ENCODE results near the gene MAPRE3. TPM values are rescaled to one million over a fixed set of nuclear protein-coding genes. Genes with fewer than 3 reads are reported as not detected.

Gene MAPRE3
- total and polyA plus RNA-seq, 7 donors, result 22.1 to 149 (median 116) TPM

DNA sequence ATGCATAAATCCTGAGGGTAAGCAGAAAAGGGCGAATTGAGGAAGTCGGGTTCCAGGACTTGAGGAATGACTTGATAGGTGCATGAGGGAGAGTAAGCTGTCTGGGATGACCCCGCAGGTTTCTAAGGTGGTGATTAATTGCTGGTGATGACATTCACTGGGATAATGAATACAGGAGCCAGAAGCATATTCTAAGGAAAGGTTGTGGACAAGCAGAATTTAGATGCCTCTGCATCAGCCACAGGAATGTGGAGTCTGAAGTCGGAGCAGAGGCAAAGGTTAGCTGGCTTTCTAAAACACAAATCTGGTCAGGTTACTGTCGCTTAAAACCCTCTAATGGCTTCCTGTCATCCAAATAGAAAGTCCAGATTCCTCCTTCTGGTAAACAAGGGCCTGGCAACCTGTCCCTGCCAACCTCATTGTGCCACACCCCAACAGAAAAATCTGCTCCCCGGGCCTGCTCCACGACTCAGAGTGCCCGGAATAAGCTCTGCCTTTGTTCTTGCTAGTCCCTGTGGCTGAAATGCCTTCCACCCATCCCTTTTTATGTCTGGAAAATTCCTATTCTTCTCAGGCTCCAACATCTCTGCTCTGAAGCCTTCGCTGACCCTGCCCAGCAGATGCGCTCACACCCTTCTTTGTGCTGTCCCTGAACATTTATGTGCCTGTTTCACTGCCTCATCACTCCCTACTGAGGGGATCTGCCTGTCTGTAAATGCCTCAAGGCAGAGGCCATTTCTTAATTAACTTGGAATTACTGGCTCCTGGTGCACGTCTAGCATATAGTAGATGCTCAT is 51.0 kb downstream of the MAPRE3 start:
- DNase-seq (no peak), ATAC-seq (peak in 3 of 4 donors; percentile 15 to 48 (median 25))
- no peaks in the 10 kb centered on the region for H3K27me3 ChIP-seq (ENCODE audit: insufficient read depth in 3 of 3, low read length in 2 of 3)
- H3K9me3 ChIP-seq, result no peaks in the 10 kb centered on the region
- peak overlapping the region; percentile 19 for H3K27ac ChIP-seq
- peaks cover 0 to 46% of the 10 kb centered on the region in 2 donors for H3K36me3 ChIP-seq (ENCODE audit: insufficient read depth in 1 of 2, low read depth in 1 of 2)
- H3K4me1 ChIP-seq, result peaks cover 27% of the 10 kb centered on the region
- WGBS, 3 donors, result 67 to 70% (median 70%) methylated on average over 11 of the region's 11 CpGs
- TF ChIP-seq, protein P1, sequence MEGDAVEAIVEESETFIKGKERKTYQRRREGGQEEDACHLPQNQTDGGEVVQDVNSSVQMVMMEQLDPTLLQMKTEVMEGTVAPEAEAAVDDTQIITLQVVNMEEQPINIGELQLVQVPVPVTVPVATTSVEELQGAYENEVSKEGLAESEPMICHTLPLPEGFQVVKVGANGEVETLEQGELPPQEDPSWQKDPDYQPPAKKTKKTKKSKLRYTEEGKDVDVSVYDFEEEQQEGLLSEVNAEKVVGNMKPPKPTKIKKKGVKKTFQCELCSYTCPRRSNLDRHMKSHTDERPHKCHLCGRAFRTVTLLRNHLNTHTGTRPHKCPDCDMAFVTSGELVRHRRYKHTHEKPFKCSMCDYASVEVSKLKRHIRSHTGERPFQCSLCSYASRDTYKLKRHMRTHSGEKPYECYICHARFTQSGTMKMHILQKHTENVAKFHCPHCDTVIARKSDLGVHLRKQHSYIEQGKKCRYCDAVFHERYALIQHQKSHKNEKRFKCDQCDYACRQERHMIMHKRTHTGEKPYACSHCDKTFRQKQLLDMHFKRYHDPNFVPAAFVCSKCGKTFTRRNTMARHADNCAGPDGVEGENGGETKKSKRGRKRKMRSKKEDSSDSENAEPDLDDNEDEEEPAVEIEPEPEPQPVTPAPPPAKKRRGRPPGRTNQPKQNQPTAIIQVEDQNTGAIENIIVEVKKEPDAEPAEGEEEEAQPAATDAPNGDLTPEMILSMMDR (IDR thresholded peaks at IDR 0.05), result no peak
- H3K4me3 ChIP-seq, result no peak overlapping the region
- intact Hi-C loops (cut with DNase I), result no loop called here

DNA sequence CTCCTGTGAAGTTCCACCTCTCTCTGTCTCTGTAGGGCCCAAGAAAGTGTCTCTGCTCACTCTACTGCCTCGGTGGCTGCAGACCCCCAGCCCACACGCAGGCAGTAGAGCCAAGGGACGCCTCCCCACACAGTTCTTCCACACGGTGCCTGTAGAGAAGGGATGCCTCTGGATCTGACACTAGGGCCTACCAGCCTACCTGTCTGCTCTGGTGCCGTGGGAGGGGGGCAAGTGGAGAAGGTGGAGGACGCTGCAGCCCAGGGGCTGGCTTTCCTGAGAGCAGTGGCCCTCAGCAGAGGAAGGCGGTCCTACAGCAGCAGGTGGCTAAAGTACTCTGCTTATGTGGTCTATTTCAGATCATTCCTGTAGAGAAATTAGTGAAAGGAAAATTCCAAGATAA is 53.3 kb downstream of the MAPRE3 start:
- Histone ChIP-seq H3K4me1 (peaks cover 8% of the 10 kb centered on the region), H3K36me3 (ENCODE audit: insufficient read depth in 1 of 2, low read depth in 1 of 2) (peaks cover 0 to 66% of the 10 kb centered on the region in 2 donors), H3K27me3 (ENCODE audit: insufficient read depth in 3 of 3, low read length in 2 of 3) (no peaks in the 10 kb centered on the region), H3K27ac (no peak overlapping the region), H3K4me3 (no peak overlapping the region), H3K9me3 (no peaks in the 10 kb centered on the region)
- intact Hi-C loops (cut with DNase I), result no loop called here
- TF ChIP-seq, protein P1 (IDR thresholded peaks at IDR 0.05), result no peak
- 90 to 95% (median 92%) methylated on average over 7 of the region's 7 CpGs for WGBS, 3 donors
- ATAC-seq (no peak), DNase-seq (no peak)

DNA sequence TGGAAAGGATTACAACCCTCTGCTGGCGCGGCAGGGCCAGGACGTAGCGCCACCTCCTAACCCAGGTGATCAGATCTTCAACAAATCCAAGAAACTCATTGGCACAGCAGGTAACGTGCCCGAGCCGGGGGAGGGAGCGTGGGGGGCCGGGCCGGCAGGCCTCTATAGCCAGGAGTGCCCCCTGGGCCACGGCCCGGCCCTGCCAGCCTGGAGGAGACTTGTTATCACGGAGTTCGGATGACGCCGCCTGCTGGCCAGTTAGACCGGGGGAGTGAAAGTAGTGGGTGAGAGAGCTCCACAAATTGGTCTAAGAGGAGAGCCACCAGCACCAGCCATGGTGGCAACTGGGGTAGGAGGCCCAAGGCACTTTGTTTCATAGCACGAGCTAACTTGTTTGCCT is 53.8 kb downstream of the MAPRE3 start:
- TF ChIP-seq, protein P1 (IDR thresholded peaks at IDR 0.05), result no peak
- Histone ChIP-seq H3K27ac (no peak overlapping the region), H3K27me3 (ENCODE audit: insufficient read depth in 3 of 3, low read length in 2 of 3) (no peaks in the 10 kb centered on the region), H3K36me3 (ENCODE audit: insufficient read depth in 1 of 2, low read depth in 1 of 2) (peaks cover 0 to 70% of the 10 kb centered on the region in 2 donors), H3K4me3 (no peak overlapping the region), H3K4me1 (peaks cover 8% of the 10 kb centered on the region), H3K9me3 (no peaks in the 10 kb centered on the region)
- intact Hi-C loops (cut with DNase I), result no loop called here
- 84 to 88% (median 84%) methylated on average over 18 of the region's 18 CpGs for WGBS, 3 donors
- DNase-seq, result peak in 1 of 2 donors; percentile 56
- ATAC-seq, result no peak

DNA sequence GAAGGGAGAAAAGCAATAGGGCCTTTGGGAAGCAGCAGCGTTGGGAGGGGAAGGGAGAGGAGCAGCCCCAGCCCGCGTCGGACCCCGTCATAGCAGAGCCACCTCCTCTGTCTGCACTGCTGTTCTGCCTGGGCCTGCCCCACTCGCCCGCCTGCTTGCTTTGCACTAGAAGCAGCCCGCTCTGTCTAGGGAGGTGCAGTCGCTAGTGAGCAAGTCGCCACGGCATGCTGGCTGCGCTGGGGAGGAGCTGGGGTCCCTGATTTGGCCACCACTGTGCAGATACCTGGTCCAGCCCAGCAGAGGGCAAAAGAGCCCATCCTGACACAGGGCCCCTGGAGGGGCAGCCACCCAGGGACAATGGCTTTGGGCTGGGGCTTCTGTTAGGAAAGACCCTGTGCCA is 54.4 kb downstream of the MAPRE3 start:
- Histone ChIP-seq H3K9me3 (no peaks in the 10 kb centered on the region), H3K36me3 (ENCODE audit: insufficient read depth in 1 of 2, low read depth in 1 of 2) (peaks cover 0 to 77% of the 10 kb centered on the region in 2 donors), H3K27me3 (ENCODE audit: insufficient read depth in 3 of 3, low read length in 2 of 3) (no peaks in the 10 kb centered on the region), H3K27ac (no peak overlapping the region), H3K4me3 (no peak overlapping the region), H3K4me1 (peaks cover 8% of the 10 kb centered on the region)
- intact Hi-C loops (cut with DNase I), result no loop called here
- WGBS, 3 donors, result 91 to 95% (median 92%) methylated on average over 12 of the region's 12 CpGs
- ATAC-seq (no peak), DNase-seq (no peak)
- TF ChIP-seq, protein P1 (IDR thresholded peaks at IDR 0.05), result no peak
